ENCODE measurements around the gene WDR48.

WDR48 gene

GRCh38 chr3:39022286-39022630 lies 29.6 kb upstream of the WDR48 start:
- Histone ChIP-seq H4K20me1 (ENCODE audit: insufficient read depth, low read length) (no peaks in the 10 kb centered on the region), H3K4me2 (ENCODE audit: low read length) (no peak overlapping the region), H3K27ac (ENCODE audit: low read depth, low read length, poor library complexity, severe bottlenecking) (no peak overlapping the region), H3K79me2 (ENCODE audit: insufficient read depth, low read length) (no peaks in the 10 kb centered on the region), H2AFZ (ENCODE audit: low read length) (no peak overlapping the region), H3K9me3 (ENCODE audit: low read length) (no peaks in the 10 kb centered on the region), H3K36me3 (ENCODE audit: insufficient read depth, low read length) (no peaks in the 10 kb centered on the region), H3K9me2 (ENCODE audit: low read depth, low read length) (no peaks in the 10 kb centered on the region), H3K9ac (ENCODE audit: low read length) (no peak overlapping the region), H3K27me3 (ENCODE audit: insufficient read depth, low read length) (no peaks in the 10 kb centered on the region), H3K4me3 (ENCODE audit: low read depth, low read length, poor library complexity, severe bottlenecking) (no peak overlapping the region), H3F3A (ENCODE audit: insufficient read depth, low read length) (no peaks in the 10 kb centered on the region), H3K4me1 (ENCODE audit: insufficient read depth, low read length, severe bottlenecking) (no peaks in the 10 kb centered on the region)
- TF ChIP-seq EZH2 (IDR thresholded peaks at IDR 0.05; ENCODE audit: borderline replicate concordance, low read length) (no peak), CTCF (IDR thresholded peaks at IDR 0.05; ENCODE audit: low read length) (no peak)

GRCh38 chr3:39024497-39024896 lies 27.3 kb upstream of the WDR48 start:
- H3K36me3 ChIP-seq (ENCODE audit: insufficient read depth, low read length): no peaks in the 10 kb centered on the region
- H3K4me3 ChIP-seq (ENCODE audit: low read depth, low read length, poor library complexity, severe bottlenecking): no peak overlapping the region
- no peaks in the 10 kb centered on the region for H3K27me3 ChIP-seq (ENCODE audit: insufficient read depth, low read length)
- no peak for TF ChIP-seq EZH2 (IDR thresholded peaks at IDR 0.05; ENCODE audit: borderline replicate concordance, low read length)
- TF ChIP-seq CTCF (IDR thresholded peaks at IDR 0.05; ENCODE audit: low read length): no peak
- H3K9me3 ChIP-seq (ENCODE audit: low read length): no peaks in the 10 kb centered on the region
- no peaks in the 10 kb centered on the region for H3K4me1 ChIP-seq (ENCODE audit: insufficient read depth, low read length, severe bottlenecking)
- H4K20me1 ChIP-seq (ENCODE audit: insufficient read depth, low read length): no peaks in the 10 kb centered on the region
- no peaks in the 10 kb centered on the region for H3K79me2 ChIP-seq (ENCODE audit: insufficient read depth, low read length)
- H2AFZ ChIP-seq (ENCODE audit: low read length): no peak overlapping the region
- H3K4me2 ChIP-seq (ENCODE audit: low read length): no peak overlapping the region
- H3K9me2 ChIP-seq (ENCODE audit: low read depth, low read length): no peaks in the 10 kb centered on the region
- no peaks in the 10 kb centered on the region for H3F3A ChIP-seq (ENCODE audit: insufficient read depth, low read length)
- H3K27ac ChIP-seq (ENCODE audit: low read depth, low read length, poor library complexity, severe bottlenecking): no peak overlapping the region
- H3K9ac ChIP-seq (ENCODE audit: low read length): no peak overlapping the region

DNA sequence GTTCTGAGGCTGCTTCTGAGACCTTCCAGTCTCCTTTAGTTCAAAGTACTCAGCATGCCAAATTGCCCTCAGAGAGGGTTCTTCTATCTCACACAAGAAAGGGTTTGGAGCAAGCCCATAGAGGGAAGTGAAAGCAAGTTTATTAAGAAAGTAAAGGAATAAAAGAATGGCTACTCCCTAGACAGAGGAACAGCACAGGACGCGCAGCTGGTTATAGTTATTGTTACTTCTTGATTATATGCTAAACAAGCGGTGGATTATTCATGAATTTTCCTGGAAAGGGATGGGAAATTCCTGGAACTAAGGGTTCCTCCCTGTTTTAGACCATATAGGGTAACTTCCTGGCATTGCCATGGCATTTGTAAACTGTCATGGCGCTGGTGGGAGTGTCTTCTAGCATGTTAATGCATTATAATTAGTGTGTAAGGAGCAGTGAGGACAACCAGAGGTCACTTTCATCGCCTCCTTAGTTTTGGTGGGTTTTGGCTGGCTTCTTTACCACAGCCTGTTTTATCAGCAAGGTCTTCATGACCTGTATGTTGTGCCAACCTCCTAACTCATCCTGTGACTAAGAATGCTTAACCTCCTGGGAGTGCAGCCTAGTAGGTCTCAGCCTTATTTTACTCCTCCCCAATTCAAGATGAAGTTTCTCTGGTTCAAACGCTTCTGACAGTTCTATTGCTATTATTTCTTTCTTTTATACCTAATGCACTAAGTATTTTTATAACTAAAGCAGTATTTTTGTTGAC lies 26.4 kb upstream of the WDR48 start:
- Histone ChIP-seq H3K9ac (ENCODE audit: low read length) (no peak overlapping the region), H3K4me1 (ENCODE audit: insufficient read depth, low read length, severe bottlenecking) (no peaks in the 10 kb centered on the region), H3K79me2 (ENCODE audit: insufficient read depth, low read length) (no peaks in the 10 kb centered on the region), H3K27me3 (ENCODE audit: insufficient read depth, low read length) (no peaks in the 10 kb centered on the region), H3K9me3 (ENCODE audit: low read length) (no peaks in the 10 kb centered on the region), H3K27ac (ENCODE audit: low read depth, low read length, poor library complexity, severe bottlenecking) (no peak overlapping the region), H3K9me2 (ENCODE audit: low read depth, low read length) (no peaks in the 10 kb centered on the region), H3F3A (ENCODE audit: insufficient read depth, low read length) (no peaks in the 10 kb centered on the region), H2AFZ (ENCODE audit: low read length) (no peak overlapping the region), H3K4me2 (ENCODE audit: low read length) (no peak overlapping the region), H4K20me1 (ENCODE audit: insufficient read depth, low read length) (no peaks in the 10 kb centered on the region), H3K4me3 (ENCODE audit: low read depth, low read length, poor library complexity, severe bottlenecking) (no peak overlapping the region), H3K36me3 (ENCODE audit: insufficient read depth, low read length) (no peaks in the 10 kb centered on the region)
- TF ChIP-seq EZH2 (IDR thresholded peaks at IDR 0.05; ENCODE audit: borderline replicate concordance, low read length) (no peak), CTCF (IDR thresholded peaks at IDR 0.05; ENCODE audit: low read length) (no peak)

Measured in OCI-LY1 (cell line).